HG02610 (cell line): Measurements from ENCODE around the gene C3orf20.

Experiments used
- ATAC-seq: cut with Tn5 transposase; IDR thresholded peaks from one replicate; pipeline ENCODE4 v1.9.1; 2021; ENCODE audit warnings: mild to moderate bottlenecking, moderate library complexity; ENCODE audit not compliant: unreplicated experiment

Gene C3orf20

DNA sequence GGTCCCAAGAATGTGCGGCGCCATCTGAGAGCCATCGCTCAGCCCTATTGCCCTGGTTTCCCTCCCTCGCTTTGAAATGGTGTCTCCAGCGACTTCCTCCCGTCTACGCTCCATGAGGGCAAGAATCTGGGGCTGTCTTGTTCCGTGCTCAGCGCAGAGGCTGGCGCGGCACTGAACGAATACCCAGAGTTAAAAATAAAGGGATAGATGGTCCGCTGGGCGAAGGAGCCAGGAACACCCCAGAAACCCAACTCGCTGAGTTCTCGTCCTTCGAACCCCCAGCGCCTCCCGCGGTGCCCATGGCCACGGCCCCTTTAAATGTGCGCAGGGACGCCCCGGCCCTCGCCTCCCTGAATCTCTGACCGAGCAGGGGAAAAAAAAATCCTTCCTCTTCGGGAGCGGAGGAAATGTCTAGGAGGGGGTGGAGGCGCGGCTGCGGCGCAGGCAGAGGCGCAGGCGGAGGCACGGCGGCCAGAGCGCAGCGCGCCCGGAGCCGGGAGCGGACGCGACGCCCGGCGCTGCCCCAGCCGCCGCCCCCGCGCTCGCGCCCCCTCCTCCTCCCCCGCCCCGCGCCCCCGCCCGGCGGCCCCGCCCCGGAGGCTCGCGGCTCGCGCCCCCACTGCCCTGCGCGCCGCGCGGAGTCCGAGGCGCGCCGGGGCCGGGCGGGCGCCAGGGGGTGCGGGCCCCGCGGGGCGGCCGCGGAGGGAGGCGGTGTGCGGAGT lies 135.3 kb downstream of the C3orf20 start:
- ATAC-seq: no peak

DNA sequence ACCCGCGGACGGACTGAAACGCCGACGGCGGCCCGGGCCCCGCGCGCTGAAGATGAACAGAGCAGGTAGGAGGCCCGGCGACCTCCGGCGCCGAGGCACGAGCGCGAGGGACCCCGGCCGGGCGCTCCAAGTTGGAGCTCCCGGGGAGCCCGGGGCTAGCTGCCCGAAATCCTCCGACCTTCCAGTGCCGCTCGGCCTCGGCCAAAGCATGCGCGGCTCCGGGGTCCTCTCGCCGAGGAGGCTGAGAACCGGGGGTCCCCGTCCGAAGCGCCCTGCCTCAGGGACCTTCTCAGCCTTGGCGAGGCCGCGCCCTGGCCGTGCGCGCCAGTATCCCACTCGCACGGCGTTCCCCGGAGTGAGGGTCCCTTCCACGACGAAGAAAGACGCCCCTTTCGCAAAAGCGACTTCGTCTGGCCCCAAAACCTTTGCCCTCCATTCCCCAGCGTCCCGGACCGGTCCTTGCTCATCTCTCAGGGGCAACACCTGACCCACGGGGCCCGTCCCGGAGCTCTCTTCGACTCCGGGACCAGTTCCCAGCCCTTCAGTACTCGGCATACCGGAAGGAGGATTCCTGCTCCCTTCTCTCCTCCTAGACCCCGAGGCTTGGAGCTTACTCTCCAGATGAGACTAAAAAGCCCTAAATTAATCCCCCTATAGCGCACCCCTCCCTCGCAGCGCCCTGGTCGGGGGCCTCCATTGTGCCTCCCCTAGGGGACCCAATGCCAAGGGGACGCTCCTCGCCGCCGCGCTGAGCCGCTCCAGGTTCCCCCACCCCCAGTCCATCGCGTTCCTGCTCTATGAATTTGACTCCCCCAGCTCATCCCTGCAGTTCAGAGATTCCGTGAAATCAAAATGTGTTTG lies 136.1 kb downstream of the C3orf20 start:
- no peak for ATAC-seq

DNA sequence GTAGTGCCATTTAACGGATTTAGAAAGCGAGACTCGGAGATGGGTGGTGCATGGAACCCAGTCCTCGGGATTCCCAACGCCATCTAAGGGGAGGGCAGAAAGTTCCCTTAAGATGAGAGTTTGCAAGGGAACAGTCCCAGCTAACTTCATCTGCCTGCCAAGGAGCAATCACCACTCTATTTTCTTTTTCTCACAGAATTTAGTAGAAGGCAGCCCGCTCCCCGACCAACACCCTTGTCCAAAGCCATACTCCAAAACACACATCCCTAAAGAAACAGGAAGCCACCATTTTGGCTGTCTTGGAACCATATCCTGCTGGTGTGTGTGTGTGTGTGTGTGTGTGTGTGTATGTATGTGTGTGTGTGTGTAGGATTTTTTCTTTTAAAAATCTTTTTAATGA lies 136.7 kb downstream of the C3orf20 start:
- ATAC-seq: no peak

DNA sequence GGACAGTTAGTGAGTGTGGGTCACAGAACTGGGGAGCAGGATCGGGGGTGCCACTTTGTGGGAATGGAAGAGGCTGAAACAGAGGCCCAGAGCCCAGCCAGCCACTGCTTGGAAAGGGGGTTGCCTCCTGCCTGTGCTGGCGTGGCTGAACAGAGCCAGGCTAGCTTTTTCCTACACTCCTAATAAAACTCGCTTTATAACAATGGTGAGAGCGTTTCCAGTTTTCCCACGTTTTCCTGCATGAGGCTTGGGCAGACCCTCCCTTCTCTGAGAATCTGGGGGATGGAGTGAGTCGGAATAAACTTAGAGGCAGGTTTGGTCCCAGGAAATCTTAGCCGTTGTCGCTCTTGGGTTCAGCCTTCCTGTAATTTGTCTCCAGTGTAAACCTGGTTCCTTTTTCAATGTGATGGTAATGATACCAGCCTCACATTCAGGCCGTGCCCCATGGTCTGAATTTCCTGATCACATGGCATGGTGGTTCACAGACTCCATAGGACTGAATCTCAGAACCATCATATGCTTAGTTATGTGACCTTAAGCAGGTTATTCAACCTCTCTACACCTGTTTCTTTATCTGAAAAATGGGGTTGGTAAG lies 137.4 kb downstream of the C3orf20 start:
- no peak for ATAC-seq

DNA sequence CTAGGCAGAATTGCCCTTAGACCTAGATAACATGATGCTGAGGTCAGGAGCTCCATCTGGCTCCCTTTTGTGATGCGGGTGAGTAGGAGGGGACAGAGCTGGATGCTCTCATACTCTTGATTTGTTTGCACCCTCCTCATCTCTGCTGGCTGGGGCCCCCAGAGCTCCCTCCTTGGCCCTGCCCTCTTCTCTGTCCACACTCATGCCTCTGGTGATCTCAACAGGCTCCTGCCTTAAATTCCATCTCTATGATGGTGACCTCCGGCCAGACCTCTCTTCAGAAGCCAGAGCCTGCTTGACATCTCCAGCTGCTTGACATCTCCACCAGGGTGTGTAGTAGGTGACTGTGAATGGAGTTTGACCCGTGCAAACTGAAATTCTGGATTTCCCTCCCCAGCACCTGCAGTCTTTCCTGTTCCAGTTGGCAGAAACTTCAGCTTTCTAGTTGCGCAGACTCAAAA lies 139.5 kb downstream of the C3orf20 start:
- no peak for ATAC-seq

DNA sequence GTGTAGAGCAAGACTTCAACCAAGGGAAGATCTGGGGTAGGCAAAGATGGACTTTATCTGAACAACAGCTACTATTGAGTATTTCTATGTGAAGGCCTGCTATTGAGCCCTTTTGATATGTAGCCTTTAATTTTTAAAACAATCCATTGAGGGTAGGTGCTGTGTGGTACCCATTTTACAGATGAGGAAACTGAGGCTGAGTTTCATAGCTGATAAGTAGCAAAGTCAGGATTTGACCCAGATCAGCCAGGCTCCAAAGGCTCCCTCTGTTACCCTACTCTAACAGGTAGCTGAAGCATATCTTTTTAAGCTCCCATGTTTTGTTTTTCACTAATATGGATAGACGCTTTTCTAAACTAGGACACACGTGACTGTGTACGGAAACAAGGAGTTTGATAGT lies 141.4 kb downstream of the C3orf20 start:
- ATAC-seq: no peak

DNA sequence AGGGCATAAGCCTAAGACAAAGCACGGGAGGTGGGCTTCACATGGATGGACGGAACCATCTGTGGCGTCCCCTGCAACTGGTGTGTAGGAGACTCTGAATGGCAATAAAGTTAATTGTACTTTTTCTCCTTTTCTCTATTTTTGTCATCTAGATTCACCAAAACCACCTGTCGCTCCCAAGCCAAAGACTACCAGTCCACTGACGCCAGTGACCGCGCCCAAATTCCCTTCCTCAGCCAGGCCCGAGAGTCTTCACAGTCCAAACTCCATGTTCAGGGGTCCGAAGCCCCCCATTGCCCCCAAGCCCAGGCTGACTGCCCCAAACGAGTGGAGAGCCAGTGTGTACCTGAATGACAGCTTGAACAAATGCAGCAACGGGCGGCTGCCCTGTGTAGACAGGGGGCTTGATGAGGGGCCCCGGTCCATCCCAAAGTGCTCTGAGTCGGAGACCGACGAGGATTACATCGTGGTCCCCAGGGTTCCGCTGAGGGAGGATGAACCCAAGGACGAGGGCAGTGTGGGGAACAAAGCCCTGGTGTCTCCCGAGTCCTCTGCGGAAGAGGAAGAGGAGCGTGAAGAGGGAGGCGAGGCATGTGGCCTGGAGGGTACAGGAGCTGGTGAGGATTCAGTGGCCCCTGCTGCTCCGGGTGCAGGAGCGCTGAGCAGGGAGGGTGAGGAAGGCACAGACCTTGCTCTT lies 144.0 kb downstream of the C3orf20 start, which contains the start of gene FGD5:
Gene FGD5, plus strand, starts transcription at position 159 of the 697 bp plus-strand sequence. Its CDS starts 110 bp downstream, at position 269.
- ATAC-seq: no peak

DNA sequence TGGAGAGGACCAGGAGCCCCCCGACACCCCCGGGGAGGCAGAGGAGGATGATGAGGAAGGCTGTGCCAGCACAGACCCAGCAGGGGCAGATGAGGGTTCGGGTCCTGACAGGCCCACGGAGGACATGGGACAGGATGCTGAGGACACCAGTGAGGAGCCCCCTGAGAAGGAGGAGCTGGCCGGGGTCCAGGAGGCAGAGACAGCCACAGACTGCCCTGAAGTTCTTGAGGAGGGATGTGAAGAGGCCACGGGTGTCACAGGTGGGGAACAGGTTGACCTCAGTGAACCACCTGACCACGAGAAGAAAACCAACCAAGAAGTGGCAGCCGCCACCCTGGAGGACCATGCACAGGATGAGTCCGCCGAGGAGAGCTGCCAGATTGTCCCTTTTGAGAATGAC lies 144.7 kb downstream of the C3orf20 start:
- ATAC-seq: no peak

DNA sequence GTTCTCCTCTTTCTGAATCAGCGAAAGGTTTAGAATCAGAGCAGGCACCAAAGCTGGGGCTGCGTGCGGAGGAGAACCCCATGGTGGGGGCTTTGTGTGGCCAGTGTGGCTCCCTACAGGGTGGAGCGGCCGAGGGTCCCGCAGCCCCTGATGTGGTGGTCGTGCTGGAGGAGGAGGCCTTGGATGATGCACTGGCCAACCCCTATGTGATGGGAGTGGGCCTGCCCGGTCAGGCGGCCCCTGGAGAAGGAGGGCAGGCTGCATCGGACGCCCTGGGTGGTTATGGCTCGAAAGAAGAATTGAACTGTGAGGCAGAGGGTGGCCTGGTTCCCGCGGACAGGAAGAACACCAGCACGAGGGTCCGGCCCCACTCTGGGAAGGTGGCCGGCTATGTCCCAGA lies 145.2 kb downstream of the C3orf20 start:
- no peak for ATAC-seq

DNA sequence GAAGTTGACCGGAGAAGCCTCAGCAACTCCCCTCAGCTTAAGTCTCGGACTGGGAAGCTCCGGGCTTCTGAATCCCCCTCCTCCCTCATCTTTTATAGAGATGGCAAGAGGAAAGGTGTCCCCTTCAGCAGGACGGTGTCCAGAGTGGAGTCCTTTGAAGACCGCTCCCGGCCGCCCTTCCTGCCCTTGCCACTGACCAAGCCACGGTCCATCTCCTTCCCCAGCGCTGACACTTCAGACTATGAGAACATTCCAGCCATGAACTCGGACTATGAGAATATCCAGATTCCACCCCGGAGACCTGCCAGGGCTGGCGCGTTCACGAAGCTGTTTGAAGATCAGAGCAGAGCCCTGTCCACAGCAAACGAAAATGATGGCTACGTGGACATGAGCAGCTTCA lies 146.2 kb downstream of the C3orf20 start:
- no peak for ATAC-seq

DNA sequence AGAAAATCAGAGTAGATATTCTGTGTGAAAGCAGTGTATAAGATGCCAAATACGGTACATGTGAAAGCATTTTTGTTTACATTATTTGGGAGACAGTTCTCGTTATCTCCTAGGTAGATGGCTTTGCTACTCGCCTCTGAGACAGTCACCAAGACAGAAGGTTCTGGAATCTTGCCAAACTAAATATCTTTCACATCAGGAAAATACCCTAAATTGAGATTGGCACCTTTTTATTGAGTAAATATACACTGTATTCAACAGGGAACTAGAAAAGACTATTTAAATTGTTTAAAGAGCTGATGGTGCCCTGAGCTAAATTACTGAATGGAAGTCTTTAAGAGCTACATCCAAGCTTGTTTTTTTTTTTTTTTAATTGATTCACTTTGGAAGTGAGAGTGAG lies 147.2 kb downstream of the C3orf20 start:
- ATAC-seq: no peak
